ENCODE data around the gene SKAP1. TPM values are rescaled to one million over a fixed set of nuclear protein-coding genes. Genes with fewer than 3 reads are reported as not detected.
"Not testable (repeated sequence)": the region's sequence is repeated elsewhere in the genome, so short reads cannot be mapped to it uniquely, and the experiment has no call there.

SKAP1 gene
- total RNA-seq, 4 donors from 2014 or later: 1.1 to 1.7 (median 1.2) TPM

- intact Hi-C loops (cut with DNase I): no loop called here
- 86% methylated on average over 1 of the region's 1 CpG for WGBS
- TF ChIP-seq POLR2A (IDR thresholded peaks at IDR 0.05; ENCODE audit: low read depth) (no peak), POLR2AphosphoS5 (IDR thresholded peaks at IDR 0.05) (no peak), EP300 (IDR thresholded peaks at IDR 0.05) (no peak), CTCF (IDR thresholded peaks at IDR 0.05) (no peak)
- no peak overlapping the region for H3K27ac ChIP-seq (replicated peaks in 1 of 4)
- no peaks in the 10 kb centered on the region for H3K9me3 ChIP-seq
- H3K4me1 ChIP-seq: no peaks in the 10 kb centered on the region
- no peak for DNase-seq (ENCODE audit: extremely low spot score)
- H3K4me3 ChIP-seq: no peak overlapping the region
- no peaks in the 10 kb centered on the region for H3K36me3 ChIP-seq
- H3K27me3 ChIP-seq: peaks cover 0 to 49% (median 3%) of the 10 kb centered on the region in 4 donors
Measured at GRCh38 chr17:48191362-48191761, 238.7 kb downstream of the SKAP1 start.

- Histone ChIP-seq H3K36me3 (no peaks in the 10 kb centered on the region), H3K4me3 (no peak overlapping the region), H3K4me1 (no peaks in the 10 kb centered on the region), H3K9me3 (no peaks in the 10 kb centered on the region), H3K27ac (replicated peaks in 1 of 4) (no peak overlapping the region), H3K27me3 (peaks cover 0 to 53% (median 3%) of the 10 kb centered on the region in 4 donors)
- intact Hi-C loops (cut with DNase I): no loop called here
- 87% methylated on average over 8 of the region's 8 CpGs for WGBS
- no peak for DNase-seq (ENCODE audit: extremely low spot score)
- TF ChIP-seq EP300 (IDR thresholded peaks at IDR 0.05) (no peak), POLR2AphosphoS5 (IDR thresholded peaks at IDR 0.05) (no peak), CTCF (IDR thresholded peaks at IDR 0.05) (no peak), POLR2A (IDR thresholded peaks at IDR 0.05; ENCODE audit: low read depth) (no peak)
Measured at GRCh38 chr17:48190871-48191270, 239.1 kb downstream of the SKAP1 start.

GRCh38 chr17:48187872-48188608 is 242.0 kb downstream of the SKAP1 start:
- Histone ChIP-seq H3K36me3 (no peaks in the 10 kb centered on the region), H3K9me3 (no peaks in the 10 kb centered on the region), H3K27ac (replicated peaks in 1 of 4) (no peak overlapping the region), H3K4me3 (no peak overlapping the region), H3K4me1 (no peaks in the 10 kb centered on the region), H3K27me3 (peaks cover 0 to 49% (median 0%) of the 10 kb centered on the region in 4 donors)
- TF ChIP-seq POLR2AphosphoS5 (IDR thresholded peaks at IDR 0.05) (no peak), CTCF (IDR thresholded peaks at IDR 0.05) (no peak), POLR2A (IDR thresholded peaks at IDR 0.05; ENCODE audit: low read depth) (no peak), EP300 (IDR thresholded peaks at IDR 0.05) (no peak)
- WGBS: 89% methylated on average over 3 of the region's 3 CpGs
- DNase-seq (ENCODE audit: extremely low spot score): no peak
- intact Hi-C loops (cut with DNase I): no loop called here

- H3K4me3 ChIP-seq; DNase-seq (ENCODE audit: extremely low spot score); H3K9me3 ChIP-seq; H3K4me1 ChIP-seq; H3K27ac ChIP-seq (replicated peaks in 1 of 4); intact Hi-C loops (cut with DNase I); H3K36me3 ChIP-seq: not testable (repeated sequence)
- 91% methylated on average over 5 of the region's 5 CpGs for WGBS
- H3K27me3 ChIP-seq: peaks cover 0 to 50% (median 0%) of the 10 kb centered on the region in 4 donors
Measured at GRCh38 chr17:48186317-48186716, 243.7 kb downstream of the SKAP1 start.

- intact Hi-C loops (cut with DNase I): no loop called here
- WGBS: 52% methylated on average over 6 of the region's 6 CpGs
Measured at GRCh38 chr17:48184721-48185120, 245.3 kb downstream of the SKAP1 start.

More at GRCh38 chr17:48184721-48185120, 245.3 kb downstream of the SKAP1 start:
- Histone ChIP-seq H3K4me3 (no peak overlapping the region), H3K9me3 (no peaks in the 10 kb centered on the region), H3K4me1 (no peaks in the 10 kb centered on the region), H3K27me3 (peaks cover 0 to 53% (median 0%) of the 10 kb centered on the region in 4 donors), H3K36me3 (no peaks in the 10 kb centered on the region), H3K27ac (replicated peaks in 1 of 4) (no peak overlapping the region)
- DNase-seq (ENCODE audit: extremely low spot score): no peak
- no peak for TF ChIP-seq CTCF (IDR thresholded peaks at IDR 0.05)
- no peak for TF ChIP-seq POLR2AphosphoS5 (IDR thresholded peaks at IDR 0.05)
- no peak for TF ChIP-seq POLR2A (IDR thresholded peaks at IDR 0.05; ENCODE audit: low read depth)
- TF ChIP-seq EP300 (IDR thresholded peaks at IDR 0.05): no peak

All from esophagus muscularis mucosa (tissue), 4 donors.